K562 (cell line): ENCODE data around the gene ZBTB47. TPM values are rescaled to one million over a fixed set of nuclear protein-coding genes. Genes with fewer than 3 reads are reported as not detected.

Experiments
- ATAC-seq: fragments of 200-7000 bp; cut with Tn5 transposase; 3 replicates; pipeline ENCODE4 v1.9.1; 2020; ENCODE audit warnings: moderate library complexity
- BruUV-seq: library from RNA; stranded (reverse); fragments of 400-500 nt; replicated peaks from 2 replicates; lab custom pipeline; 2021; lab: Mats Ljungman, UMichigan
- CTCF ChIA-PET: fragments of 300-600 bp; formaldehyde crosslinking; extraction: SDS; loops from one replicate; lab custom pipeline; 2021; ENCODE audit warnings: low intra/inter-chr PET ratio; lab: Yijun Ruan, JAX
- POLR2A ChIA-PET: fragments of 300-600, 350-650 bp; sonication (Branson Sonifier 250); formaldehyde crosslinking; extraction: SDS; loops from one replicate; lab custom pipeline; 2021; ENCODE audit warnings: antibody characterized with exemption, inconsistent platforms; lab: Yijun Ruan, JAX
- DNase-seq, 4 experiments: peaks; one replicate each; pipeline versions ENCODE4 v3.0.0 to v3.0.0-alpha.2; 2011 to 2018; ENCODE audit warnings: low spot score in 3 of 4, mixed read lengths in 3 of 4; ENCODE audit errors: extremely low read depth in 1 of 4
- FAIRE-seq: peaks from 2 replicates; lab custom pipeline; 2011; peaks lifted over from hg19 to GRCh38; lab: Jason Lieb, UNC
- H2AFZ ChIP-seq: 2 replicates; pipeline ENCODE4 v1.6.0; 2011; ENCODE audit warnings: low read depth, low read length, control low read depth, inconsistent platforms
- H3K27ac ChIP-seq: fragments of 200-600 bp; 3 replicates; pipeline ENCODE4 v1.8.0; 2011; ENCODE audit warnings: low read depth, mild to moderate bottlenecking, control low read depth, inconsistent platforms, low read length, moderate library complexity, mixed read lengths; ENCODE audit errors: extremely low read depth
- H3K27me3 ChIP-seq, 2 experiments: fragments of 300-600 bp in 1 of 2; 2 replicates in 1 of 2; 3 replicates in 1 of 2; pipeline versions ENCODE4 v1.6.0 to v1.8.0; 2011; ENCODE audit warnings: inconsistent platforms in 2 of 2, low read length in 2 of 2, mild to moderate bottlenecking in 1 of 2, mixed read lengths in 1 of 2, moderate library complexity in 1 of 2; ENCODE audit not compliant: control insufficient read depth in 2 of 2, insufficient read depth in 2 of 2
- H3K36me3 ChIP-seq: fragments of 300-600 bp; 3 replicates; pipeline ENCODE4 v1.8.0; 2011; ENCODE audit warnings: mild to moderate bottlenecking, low read length, inconsistent platforms; ENCODE audit not compliant: control insufficient read depth, insufficient read depth
- H3K4me1 ChIP-seq, 2 experiments: fragments of 200-600 bp in 1 of 2; replicated peaks in 1 of 2; 2 replicates in 1 of 2; 3 replicates in 1 of 2; pipeline versions ENCODE4 v1.5.1 to v1.8.0; 2011; ENCODE audit warnings: inconsistent platforms in 2 of 2, low read length in 2 of 2, mild to moderate bottlenecking in 1 of 2, mixed read lengths in 1 of 2, moderate library complexity in 1 of 2; ENCODE audit not compliant: control insufficient read depth in 2 of 2, insufficient read depth in 2 of 2
- H3K4me2 ChIP-seq: 2 replicates; pipeline ENCODE4 v1.6.1; 2011; ENCODE audit warnings: low read length, control low read depth, inconsistent platforms, mixed read lengths; ENCODE audit not compliant: insufficient read depth
- H3K4me3 ChIP-seq: fragments of 200-600 bp; sonication (generic), shearing (Covaris generic); 2 replicates; pipeline ENCODE4 v1.5.1; 2016; ENCODE audit warnings: control low read depth, inconsistent platforms
- H3K79me2 ChIP-seq: fragments of 200-600 bp; 3 replicates; pipeline ENCODE4 v1.8.0; 2011; ENCODE audit warnings: low read length, inconsistent platforms; ENCODE audit not compliant: control insufficient read depth, insufficient read depth
- H3K9ac ChIP-seq, 2 experiments: 2 replicates each; pipeline versions ENCODE4 v1.6.0 to v1.6.1; 2011; ENCODE audit warnings: low read depth in 2 of 2, low read length in 2 of 2, control low read depth in 1 of 2, inconsistent platforms in 1 of 2, mild to moderate bottlenecking in 1 of 2, mixed read lengths in 1 of 2; ENCODE audit not compliant: insufficient read depth in 1 of 2
- H3K9me1 ChIP-seq: one replicate; pipeline ENCODE4 v1.6.0; 2011; ENCODE audit warnings: inconsistent platforms, mild to moderate bottlenecking, low read length, moderate library complexity; ENCODE audit not compliant: control insufficient read depth, insufficient read depth
- H3K9me3 ChIP-seq: replicated peaks from 2 replicates; pipeline ENCODE4 v1.5.1; 2011; ENCODE audit warnings: low read depth, low read length, inconsistent platforms; ENCODE audit not compliant: control insufficient read depth, insufficient read depth
- H4K20me1 ChIP-seq: replicated peaks from 2 replicates; pipeline ENCODE4 v1.6.1; 2011; ENCODE audit warnings: low read length, inconsistent platforms, mixed read lengths; ENCODE audit not compliant: control insufficient read depth, insufficient read depth
- DACH1 ChIP-seq: fragments of 450-650 bp; IDR thresholded peaks from 2 replicates; pipeline ENCODE4 v1.6.1; 2018; ENCODE audit not compliant: partially characterized antibody
- HDAC8 ChIP-seq: fragments of 450-650 bp; IDR thresholded peaks from 2 replicates; pipeline ENCODE4 v1.6.1; 2016; ENCODE audit warnings: mild to moderate bottlenecking, missing genetic modification characterization, moderate library complexity, missing compliant biosample characterization
- NR2C2 ChIP-seq, 2 experiments: fragments of 200-800 bp in 1 of 2; sonication (Bioruptor generic) in 1 of 2; sonication (generic) in 1 of 2; formaldehyde crosslinking in 1 of 2; IDR thresholded peaks; 2 replicates each; pipeline versions ENCODE4 v1.6.1 to v1.8.0; 2016 to 2022; ENCODE audit warnings: mild to moderate bottlenecking in 1 of 2, missing compliant biosample characterization in 1 of 2, missing genetic modification characterization in 1 of 2, missing genetic modification reagents in 1 of 2
- PREB ChIP-seq: sonication (generic); formaldehyde crosslinking; IDR thresholded peaks from 2 replicates; pipeline ENCODE4 v1.8.1; 2023; ENCODE audit warnings: mild to moderate bottlenecking, missing genetic modification reagents
- ZMIZ1 ChIP-seq, 2 experiments: fragments of 150-350 bp in 1 of 2; IDR thresholded peaks; 2 replicates each; pipeline ENCODE4 v1.6.1; 2012 to 2016; ENCODE audit warnings: low read depth in 2 of 2, low read length in 2 of 2, mild to moderate bottlenecking in 1 of 2, moderate library complexity in 1 of 2
- ZNF274 ChIP-seq: IDR thresholded peaks from 2 replicates; pipeline ENCODE4 v1.6.1; 2011; ENCODE audit warnings: low read depth, mild to moderate bottlenecking, low read length, moderate library complexity, borderline replicate concordance
- WGBS: fragments of 100-300 bp; shearing (Covaris generic); methylation state at CpG from one replicate; pipeline ENCODE4 v1.1.6; 2016; ENCODE audit warnings: low coverage, mixed read lengths; ENCODE audit not compliant: insufficient coverage; ENCODE audit errors: missing lambda C conversion rate; 5-methylcytosine and 5-hydroxymethylcytosine counted together
- in situ Hi-C: fragments of 300-500 bp; cut with MboI; formaldehyde crosslinking; loops from 4 replicates; pipeline ENCODE4 v1.15.0; 2018; ENCODE audit warnings: inconsistent platforms, mixed read lengths
- intact Hi-C: fragments of 100-400 bp; cut with micrococcal nuclease; formaldehyde crosslinking; loops from 2 replicates; pipeline ENCODE4 v1.14.2; 2022
- polyA plus RNA-seq, 8 experiments: library from polyadenylated mRNA; depleted of rRNA in 4 of 8; stranded (reverse) in 5 of 8; unstranded in 3 of 8; fragments of >200 nt; fragmentation: Nextera tagmentation in 2 of 8; fragmentation: Illumina TruSeq in 1 of 8; extraction: Ambion mirVana in 2 of 8; extraction: Trizol in 1 of 8; gene quantifications; 2 replicates each; pipeline versions ENCODE4 v1.2.1 to v1.2.3, GENCODE V29; 2011 to 2014; ENCODE audit warnings: inconsistent platforms in 1 of 8, missing spikeins in 1 of 8
- total RNA-seq, 7 experiments: library from RNA; depleted of rRNA in 6 of 7; stranded (reverse); fragments of >200 nt in 6 of 7; fragmentation: Illumina TruSeq in 2 of 7; extraction: Trizol in 2 of 7; gene quantifications; 2 replicates each; pipeline versions ENCODE4 v1.2.1 to v1.2.3, GENCODE V29; 2011 to 2021; ENCODE audit warnings: low replicate concordance in 1 of 7

The ZBTB47 gene
- total and polyA plus RNA-seq, 9 of the 15 experiments (the other 6 are each of a cell fraction or from before 2014, with no cell fraction given), result 0.11 to 4.6 (median 1.7) TPM; not detected in 1

- no peak overlapping the region for H3K9ac ChIP-seq
- H3K4me2 ChIP-seq, result no peak overlapping the region
- ATAC-seq (peak; percentile 72), FAIRE-seq (no peak)
- peaks cover 96% of the 10 kb centered on the region for H3K79me2 ChIP-seq
- no peak for TF ChIP-seq NR2C2 (CRISPR knock-in tag; IDR thresholded peaks at IDR 0.05)
- no peak for TF ChIP-seq NR2C2 (tag; IDR thresholded peaks at IDR 0.05)
- TF ChIP-seq ZNF274, result 0 out of 2 replicates have a peak, but pooled peaks have one; percentile 22
- peak; percentile 43 for TF ChIP-seq DACH1
- TF ChIP-seq ZMIZ1 (IDR thresholded peaks at IDR 0.05; ENCODE audit: low read depth in 2 of 2, low read length in 2 of 2), result no peak
- no peak for TF ChIP-seq HDAC8
- no peak for TF ChIP-seq PREB (CRISPR knock-in tag)
- TF ChIP-seq, all 486 proteins: peak for 2
- Histone ChIP-seq H3K27ac (peak overlapping the region; percentile 38; the same call in 1 of the 3 replicates), H3K4me1 (peaks cover 0 to 6% of the 10 kb centered on the region in 2 experiments; a peak in 2 of 5 replicates), H3K27me3 (no peaks in the 10 kb centered on the region), H2AFZ (no peak overlapping the region), H3K4me3 (no peak overlapping the region), H3K9me3 (no peaks in the 10 kb centered on the region), H4K20me1 (peaks cover 6% of the 10 kb centered on the region; the same call in 1 of the 2 replicates), H3K9me1 (no peaks in the 10 kb centered on the region), H3K36me3 (peaks cover 85% of the 10 kb centered on the region)
- intact Hi-C loops (no loop called here), in situ Hi-C loops (no loop called here)
- CTCF ChIA-PET, result no interaction called here
- 67% methylated on average over 3 of the region's 3 CpGs for WGBS
- no TSS peak for BruUV-seq
- DNase-seq, result peak in 3 of 4 experiments; percentile 19 to 37 (median 29)
- POLR2A ChIA-PET, result interaction anchor here (0.6 to 2.2 kb wide), 9 partner anchors 10 to 208 kb away, joined by 3 to 10 read pairs (median 3); partner anchors contain the start of genes NKTR and SS18L2
Measured at GRCh38 chr3:42612928-42613327, 40.6 kb upstream of the ZBTB47 start.
